Stimulated activated CD4-positive, alpha-beta T cell treated with anti-CD3 and anti-CD28 coated beads, Interleukin-15, amount 100 ng/mL, for 48 hours (primary cell): ENCODE data around the gene S100A3.
"Not testable (repeated sequence)": the region's sequence is repeated elsewhere in the genome, so short reads cannot be mapped to it uniquely, and the experiment has no call there.

ENCODE experiments used
- DNase-seq, 2 donors: peaks; one replicate each; pipeline ENCODE4 v3.0.0-alpha.2; 2020; ENCODE audit warnings: low read depth in 2 of 2

The S100A3 gene

GRCh38 chr1:153548722-153549688 lies at the start of gene S100A3:
TSS of gene S100A3 (minus strand) at chr1:153549258. CDS start at chr1:153548485, 773 bp downstream.
- DNase-seq, result no peak

- DNase-seq, result no peak
Measured at GRCh38 chr1:153598309-153599172, 49.5 kb upstream of the S100A3 start.

GRCh38 chr1:153597206-153597605 lies 48.1 kb upstream of the S100A3 start:
- no peak for DNase-seq

GRCh38 chr1:153592748-153593147 lies 43.7 kb upstream of the S100A3 start:
- DNase-seq, result no peak

GRCh38 chr1:153588482-153588881 lies 39.4 kb upstream of the S100A3 start:
- DNase-seq, result no peak

- not testable (repeated sequence) for DNase-seq
Measured at GRCh38 chr1:153588033-153588432, 39.0 kb upstream of the S100A3 start.

GRCh38 chr1:153587314-153587713 lies 38.3 kb upstream of the S100A3 start:
- no peak for DNase-seq

GRCh38 chr1:153586347-153586746 lies 37.3 kb upstream of the S100A3 start:
- no peak for DNase-seq

- DNase-seq, result no peak
Measured at GRCh38 chr1:153585006-153585405, 35.9 kb upstream of the S100A3 start.

- DNase-seq, result no peak
Measured at GRCh38 chr1:153583976-153584375, 34.9 kb upstream of the S100A3 start.

GRCh38 chr1:153583514-153583913 lies 34.5 kb upstream of the S100A3 start:
- not testable (repeated sequence) for DNase-seq

- not testable (repeated sequence) for DNase-seq
Measured at GRCh38 chr1:153582836-153583235, 33.8 kb upstream of the S100A3 start.

GRCh38 chr1:153578936-153579335 lies 29.9 kb upstream of the S100A3 start:
- no peak for DNase-seq

GRCh38 chr1:153578490-153578889 lies 29.4 kb upstream of the S100A3 start:
- no peak for DNase-seq

GRCh38 chr1:153577624-153578051 lies 28.6 kb upstream of the S100A3 start:
- no peak for DNase-seq

GRCh38 chr1:153577138-153577537 lies 28.1 kb upstream of the S100A3 start:
- DNase-seq, result no peak

- not testable (repeated sequence) for DNase-seq
Measured at GRCh38 chr1:153575497-153575896, 26.4 kb upstream of the S100A3 start.

GRCh38 chr1:153575081-153575491 lies 26.0 kb upstream of the S100A3 start:
- not testable (repeated sequence) for DNase-seq

GRCh38 chr1:153573351-153573750 lies 24.3 kb upstream of the S100A3 start:
- DNase-seq, result no peak

GRCh38 chr1:153572569-153573015 lies 23.5 kb upstream of the S100A3 start:
- peak; percentile 57 to 64 for DNase-seq

GRCh38 chr1:153571706-153572105 lies 22.6 kb upstream of the S100A3 start:
- DNase-seq, result no peak

GRCh38 chr1:153570874-153571273 lies 21.8 kb upstream of the S100A3 start:
- DNase-seq, result no peak
